Activated T-helper 2 cell treated with anti-CD3 and anti-CD28 coated beads, Interferon-gamma antibody, Interleukin-2, Interleukin-4, amounts not matched to agents 10 μg/mL and 5 μg/mL and 100 μg/mL, durations not matched to agents 14 hours and 24 hours and 36 hours (primary cell): ENCODE results near the gene FGF2. TPM values are rescaled to one million over a fixed set of nuclear protein-coding genes. Genes with fewer than 3 reads are reported as not detected.

Source experiments
- DNase-seq: peaks from one replicate; pipeline ENCODE4 v3.0.0; 2021; ENCODE audit warnings: low spot score
- H3K27ac Mint-ChIP-seq: one replicate; pipeline ENCODE4 v1.8.0; 2021; ENCODE audit warnings: mixed read lengths
- H3K27me3 Mint-ChIP-seq: one replicate; pipeline ENCODE4 v1.8.0; 2021; ENCODE audit warnings: low read depth, mixed read lengths
- H3K36me3 Mint-ChIP-seq: one replicate; pipeline ENCODE4 v1.8.0; 2021; ENCODE audit warnings: low read depth, mixed read lengths
- H3K4me1 Mint-ChIP-seq: one replicate; pipeline ENCODE4 v1.8.0; 2021; ENCODE audit warnings: low read depth, mixed read lengths
- H3K4me3 Mint-ChIP-seq: one replicate; pipeline ENCODE4 v1.8.0; 2021; ENCODE audit warnings: low read depth, mild to moderate bottlenecking, moderate library complexity, mixed read lengths
- H3K9me3 Mint-ChIP-seq: one replicate; pipeline ENCODE4 v1.8.0; 2021; ENCODE audit warnings: mixed read lengths
- intact Hi-C: fragments of 100-400 bp; cut with micrococcal nuclease; formaldehyde crosslinking; loops from one replicate; pipeline ENCODE4 v1.15.1; 2023
- total RNA-seq: library from RNA; stranded (reverse); gene quantifications from 2 replicates; pipeline ENCODE4 v1.2.3, GENCODE V29; 2022

FGF2 gene
- total RNA-seq, 1 donor from 2014 or later = 2.3 TPM

GRCh38 chr4:122889726-122890125, 63.1 kb downstream of the FGF2 start:
- H3K27ac Mint-ChIP-seq = no peak overlapping the region
- H3K27me3 Mint-ChIP-seq = no peaks in the 10 kb centered on the region
- H3K4me1 Mint-ChIP-seq = no peaks in the 10 kb centered on the region
- DNase-seq = no peak
- H3K36me3 Mint-ChIP-seq = peaks cover 13% of the 10 kb centered on the region
- H3K4me3 Mint-ChIP-seq = no peak overlapping the region
- H3K9me3 Mint-ChIP-seq = no peaks in the 10 kb centered on the region
- intact Hi-C loops = no loop called here

GRCh38 chr4:122890147-122890795, 63.6 kb downstream of the FGF2 start:
- no peaks in the 10 kb centered on the region for H3K9me3 Mint-ChIP-seq
- intact Hi-C loops = no loop called here
- H3K4me3 Mint-ChIP-seq = no peak overlapping the region
- H3K36me3 Mint-ChIP-seq = peaks cover 13% of the 10 kb centered on the region
- no peak for DNase-seq
- H3K27ac Mint-ChIP-seq = no peak overlapping the region
- H3K27me3 Mint-ChIP-seq = no peaks in the 10 kb centered on the region
- no peaks in the 10 kb centered on the region for H3K4me1 Mint-ChIP-seq

- no peak for DNase-seq
- Mint-ChIP-seq H3K9me3 (no peaks in the 10 kb centered on the region), H3K27ac (no peak overlapping the region), H3K4me1 (peaks cover 4% of the 10 kb centered on the region), H3K36me3 (peaks cover 10% of the 10 kb centered on the region), H3K27me3 (no peaks in the 10 kb centered on the region), H3K4me3 (no peak overlapping the region)
- intact Hi-C loops = no loop called here
Measured at GRCh38 chr4:122894827-122895226, 68.2 kb downstream of the FGF2 start.

- peaks cover 15% of the 10 kb centered on the region for H3K36me3 Mint-ChIP-seq
- H3K27ac Mint-ChIP-seq = no peak overlapping the region
- intact Hi-C loops = no loop called here
- no peaks in the 10 kb centered on the region for H3K9me3 Mint-ChIP-seq
- no peak for DNase-seq
- H3K27me3 Mint-ChIP-seq = no peaks in the 10 kb centered on the region
- H3K4me3 Mint-ChIP-seq = no peak overlapping the region
- H3K4me1 Mint-ChIP-seq = peaks cover 4% of the 10 kb centered on the region
Measured at GRCh38 chr4:122895336-122895995, 68.8 kb downstream of the FGF2 start.

- Mint-ChIP-seq H3K9me3 (no peaks in the 10 kb centered on the region), H3K27me3 (no peaks in the 10 kb centered on the region), H3K27ac (no peak overlapping the region), H3K4me1 (peaks cover 4% of the 10 kb centered on the region), H3K36me3 (peaks cover 16% of the 10 kb centered on the region), H3K4me3 (no peak overlapping the region)
- intact Hi-C loops = no loop called here
- DNase-seq = no peak
Measured at GRCh38 chr4:122896270-122896669, 69.6 kb downstream of the FGF2 start.

- no peak for DNase-seq
- Mint-ChIP-seq H3K27ac (no peak overlapping the region), H3K36me3 (peaks cover 6% of the 10 kb centered on the region), H3K27me3 (no peaks in the 10 kb centered on the region), H3K4me1 (peaks cover 4% of the 10 kb centered on the region), H3K9me3 (no peaks in the 10 kb centered on the region), H3K4me3 (no peak overlapping the region)
- intact Hi-C loops = no loop called here
Measured at GRCh38 chr4:122898370-122899150, 71.9 kb downstream of the FGF2 start.

- intact Hi-C loops = no loop called here
- H3K27ac Mint-ChIP-seq = no peak overlapping the region
- H3K4me1 Mint-ChIP-seq = peaks cover 4% of the 10 kb centered on the region
- H3K9me3 Mint-ChIP-seq = no peaks in the 10 kb centered on the region
- DNase-seq = no peak
- peaks cover 7% of the 10 kb centered on the region for H3K36me3 Mint-ChIP-seq
- no peak overlapping the region for H3K4me3 Mint-ChIP-seq
- H3K27me3 Mint-ChIP-seq = no peaks in the 10 kb centered on the region
Measured at GRCh38 chr4:122899682-122900081, 73.1 kb downstream of the FGF2 start.

- no peak overlapping the region for H3K4me3 Mint-ChIP-seq
- H3K4me1 Mint-ChIP-seq = peaks cover 4% of the 10 kb centered on the region
- H3K27ac Mint-ChIP-seq = no peak overlapping the region
- no peak for DNase-seq
- no peaks in the 10 kb centered on the region for H3K27me3 Mint-ChIP-seq
- H3K9me3 Mint-ChIP-seq = no peaks in the 10 kb centered on the region
- intact Hi-C loops = no loop called here
- peaks cover 12% of the 10 kb centered on the region for H3K36me3 Mint-ChIP-seq
Measured at GRCh38 chr4:122900314-122900713, 73.7 kb downstream of the FGF2 start.

- no peak overlapping the region for H3K27ac Mint-ChIP-seq
- H3K36me3 Mint-ChIP-seq = peaks cover 15% of the 10 kb centered on the region
- H3K4me3 Mint-ChIP-seq = no peak overlapping the region
- H3K4me1 Mint-ChIP-seq = peaks cover 4% of the 10 kb centered on the region
- no peaks in the 10 kb centered on the region for H3K27me3 Mint-ChIP-seq
- DNase-seq = no peak
- no peaks in the 10 kb centered on the region for H3K9me3 Mint-ChIP-seq
- intact Hi-C loops = no loop called here
Measured at GRCh38 chr4:122901247-122902010, 74.8 kb downstream of the FGF2 start.

GRCh38 chr4:122903766-122904288, 77.2 kb downstream of the FGF2 start:
- peaks cover 18% of the 10 kb centered on the region for H3K36me3 Mint-ChIP-seq
- no peaks in the 10 kb centered on the region for H3K9me3 Mint-ChIP-seq
- H3K27me3 Mint-ChIP-seq = no peaks in the 10 kb centered on the region
- H3K27ac Mint-ChIP-seq = no peak overlapping the region
- intact Hi-C loops = no loop called here
- no peak for DNase-seq
- H3K4me1 Mint-ChIP-seq = no peaks in the 10 kb centered on the region
- no peak overlapping the region for H3K4me3 Mint-ChIP-seq

- Mint-ChIP-seq H3K27me3 (no peaks in the 10 kb centered on the region), H3K4me1 (no peaks in the 10 kb centered on the region), H3K9me3 (no peaks in the 10 kb centered on the region), H3K4me3 (no peak overlapping the region), H3K27ac (no peak overlapping the region), H3K36me3 (peaks cover 23% of the 10 kb centered on the region)
- intact Hi-C loops = no loop called here
- DNase-seq = no peak
Measured at GRCh38 chr4:122906859-122907305, 80.3 kb downstream of the FGF2 start.

- peaks cover 27% of the 10 kb centered on the region for H3K36me3 Mint-ChIP-seq
- no peaks in the 10 kb centered on the region for H3K4me1 Mint-ChIP-seq
- no peak for DNase-seq
- H3K27ac Mint-ChIP-seq = no peak overlapping the region
- no peaks in the 10 kb centered on the region for H3K9me3 Mint-ChIP-seq
- intact Hi-C loops = no loop called here
- H3K27me3 Mint-ChIP-seq = no peaks in the 10 kb centered on the region
- H3K4me3 Mint-ChIP-seq = no peak overlapping the region
Measured at GRCh38 chr4:122908223-122908622, 81.6 kb downstream of the FGF2 start.
